HepG2 (cell line): Measurements from ENCODE around the gene PCBP2. TPM values are rescaled to one million over a fixed set of nuclear protein-coding genes. Genes with fewer than 3 reads are reported as not detected.

Source experiments
- HMG20A ChIP-seq: IDR thresholded peaks from 2 replicates; pipeline ENCODE4 v1.6.1; 2016; ENCODE audit warnings: borderline replicate concordance
- HOXA5 ChIP-seq: sonication (generic); formaldehyde crosslinking; IDR thresholded peaks from 2 replicates; pipeline ENCODE4 v1.4.0; 2020; ENCODE audit warnings: missing genetic modification reagents
- MEIS2 ChIP-seq: sonication (generic); formaldehyde crosslinking; IDR thresholded peaks from 2 replicates; pipeline ENCODE4 v1.9.0; 2021; ENCODE audit warnings: mild to moderate bottlenecking, missing genetic modification reagents
- NCOR1 ChIP-seq: fragments of 200-600 bp; sonication (generic); IDR thresholded peaks from 2 replicates; pipeline ENCODE4 v1.7.0; 2017; ENCODE audit warnings: antibody characterized with exemption, low read length, borderline replicate concordance
- NFAT5 ChIP-seq: sonication (generic); formaldehyde crosslinking; IDR thresholded peaks from 2 replicates; pipeline ENCODE4 v1.4.0; 2020; ENCODE audit warnings: missing genetic modification reagents
- SAFB2 ChIP-seq: sonication (generic); formaldehyde crosslinking; IDR thresholded peaks from 2 replicates; pipeline ENCODE4 v1.5.1; 2020; ENCODE audit warnings: missing genetic modification reagents, low read depth, mild to moderate bottlenecking, borderline replicate concordance
- ZBTB7A ChIP-seq: sonication (generic); formaldehyde crosslinking; IDR thresholded peaks from 2 replicates; pipeline ENCODE4 v1.8.0; 2022; ENCODE audit warnings: mild to moderate bottlenecking, missing genetic modification reagents
- ZNF281 ChIP-seq: sonication (generic); formaldehyde crosslinking; IDR thresholded peaks from 2 replicates; pipeline ENCODE4 v1.4.0; 2020; ENCODE audit warnings: missing genetic modification reagents, borderline replicate concordance
- ZNF335 ChIP-seq: sonication (generic); formaldehyde crosslinking; IDR thresholded peaks from 2 replicates; pipeline ENCODE4 v1.4.0; 2020; ENCODE audit warnings: missing genetic modification reagents
- ZNF556 ChIP-seq: sonication (generic); formaldehyde crosslinking; IDR thresholded peaks from 2 replicates; pipeline ENCODE4 v1.4.0; 2020; ENCODE audit warnings: mild to moderate bottlenecking, missing genetic modification reagents, borderline replicate concordance
- ZNF629 ChIP-seq: sonication (generic); formaldehyde crosslinking; conservative IDR thresholded peaks from 2 replicates; pipeline ENCODE4 v1.5.0; 2020; ENCODE audit warnings: missing genetic modification reagents
- ZSCAN12 ChIP-seq: sonication (generic); formaldehyde crosslinking; IDR thresholded peaks from 2 replicates; pipeline ENCODE4 v1.9.0; 2021; ENCODE audit warnings: mild to moderate bottlenecking, missing genetic modification reagents
- polyA plus RNA-seq, 8 experiments: library from polyadenylated mRNA; depleted of rRNA in 3 of 8; stranded (reverse) in 7 of 8; unstranded in 1 of 8; fragments of >200 nt; fragmentation: Illumina TruSeq in 4 of 8; extraction: Trizol in 4 of 8; gene quantifications; 2 replicates each; pipeline versions ENCODE4 v1.2.1 to v1.2.3, GENCODE V29; 2011 to 2016; ENCODE audit warnings: low read depth in 4 of 8, missing spikeins in 1 of 8, mixed read lengths in 1 of 8; ENCODE audit not compliant: insufficient read depth in 1 of 8
- total RNA-seq, 5 experiments: library from RNA; depleted of rRNA; stranded (reverse); fragments of >200 nt; fragmentation: Illumina TruSeq; extraction: Trizol; gene quantifications; 2 replicates each; pipeline ENCODE4 v1.2.3, GENCODE V29; 2016; ENCODE audit warnings: low read depth in 1 of 5
- TF ChIP-seq, protein P1 (sequence below): sonication (generic); formaldehyde crosslinking; IDR thresholded peaks from 2 replicates; pipeline ENCODE4; 2020; ENCODE audit warnings: missing genetic modification reagents, mild to moderate bottlenecking, borderline replicate concordance
- TF ChIP-seq, protein P2 (sequence below): sonication (generic); formaldehyde crosslinking; IDR thresholded peaks from 2 replicates; pipeline ENCODE4 v1.4.0; 2020; ENCODE audit warnings: missing genetic modification reagents, borderline replicate concordance

Gene PCBP2
- total and polyA plus RNA-seq, 2 of the 13 experiments (the other 11 are each of a cell fraction or from before 2014, with no cell fraction given) = 154 to 345 TPM

DNA sequence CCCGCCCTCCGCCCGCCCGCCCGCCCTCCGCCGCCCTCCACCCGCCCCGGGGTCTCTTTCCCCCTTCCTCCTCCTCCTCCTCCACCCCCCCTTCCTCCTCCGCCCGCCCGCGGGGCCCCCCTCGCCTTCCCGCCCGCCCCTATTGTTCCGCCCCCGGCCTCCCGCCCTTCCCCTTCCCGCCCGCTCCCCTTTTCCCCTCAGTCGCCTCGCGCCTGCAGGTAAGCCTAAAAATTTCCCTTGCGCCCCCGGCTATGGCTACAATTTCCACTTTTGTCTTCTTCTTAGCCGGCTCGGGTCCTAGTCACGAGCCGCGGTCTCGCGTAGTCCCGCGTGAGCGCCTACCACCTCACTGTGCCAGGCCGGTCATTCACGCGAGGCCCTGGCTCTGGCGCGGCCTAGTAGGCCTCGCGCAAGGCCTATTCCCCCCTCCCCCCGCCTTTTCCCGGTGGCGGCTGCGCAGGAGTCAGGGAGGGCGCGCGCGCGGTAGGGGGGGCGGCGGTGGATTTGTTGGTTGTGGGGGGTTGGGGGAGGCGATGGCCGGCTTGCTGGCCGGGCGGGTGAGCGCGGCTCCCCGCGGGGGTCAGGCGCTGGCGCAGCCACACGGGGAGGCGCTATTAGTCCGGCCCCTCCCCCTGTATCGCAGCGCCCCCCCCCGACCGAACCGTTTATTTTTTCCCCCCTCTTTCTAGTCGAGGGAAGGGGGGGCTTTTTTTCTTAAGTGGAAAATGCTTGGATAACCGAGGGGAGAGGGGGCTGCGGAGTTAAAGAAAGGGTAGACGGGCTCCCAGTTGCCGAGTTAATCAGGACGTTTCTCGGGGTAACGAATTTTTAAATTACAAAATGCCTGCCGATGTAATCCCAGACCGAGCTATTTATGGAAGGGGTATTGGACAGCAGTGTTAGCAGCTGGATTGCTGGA, 516 bp downstream of the PCBP2 start (continued):
- TF ChIP-seq ZNF281 (peak; percentile 90), ZNF629 (CRISPR knock-in tag) (peak; percentile 28; the same call in 1 of the 2 replicates), NFAT5 (CRISPR knock-in tag) (peak; percentile 81), SAFB2 (CRISPR knock-in tag) (0 out of 2 replicates have a peak, but pooled peaks have one; percentile 17), HMG20A (CRISPR knock-in tag) (no peak), ZNF556 (peak; percentile 8; the same call in 1 of the 2 replicates), ZBTB7A (CRISPR knock-in tag) (peak; percentile 76; the same call in 1 of the 2 replicates), ZSCAN12 (CRISPR knock-in tag) (no peak), NCOR1 (peak; percentile 12; the same call in 1 of the 2 replicates), MEIS2 (CRISPR knock-in tag) (peak; percentile 58), HOXA5 (CRISPR knock-in tag) (peak; percentile 29; the same call in 1 of the 2 replicates), ZNF335 (CRISPR knock-in tag) (no peak)
- TF ChIP-seq, protein P1, sequence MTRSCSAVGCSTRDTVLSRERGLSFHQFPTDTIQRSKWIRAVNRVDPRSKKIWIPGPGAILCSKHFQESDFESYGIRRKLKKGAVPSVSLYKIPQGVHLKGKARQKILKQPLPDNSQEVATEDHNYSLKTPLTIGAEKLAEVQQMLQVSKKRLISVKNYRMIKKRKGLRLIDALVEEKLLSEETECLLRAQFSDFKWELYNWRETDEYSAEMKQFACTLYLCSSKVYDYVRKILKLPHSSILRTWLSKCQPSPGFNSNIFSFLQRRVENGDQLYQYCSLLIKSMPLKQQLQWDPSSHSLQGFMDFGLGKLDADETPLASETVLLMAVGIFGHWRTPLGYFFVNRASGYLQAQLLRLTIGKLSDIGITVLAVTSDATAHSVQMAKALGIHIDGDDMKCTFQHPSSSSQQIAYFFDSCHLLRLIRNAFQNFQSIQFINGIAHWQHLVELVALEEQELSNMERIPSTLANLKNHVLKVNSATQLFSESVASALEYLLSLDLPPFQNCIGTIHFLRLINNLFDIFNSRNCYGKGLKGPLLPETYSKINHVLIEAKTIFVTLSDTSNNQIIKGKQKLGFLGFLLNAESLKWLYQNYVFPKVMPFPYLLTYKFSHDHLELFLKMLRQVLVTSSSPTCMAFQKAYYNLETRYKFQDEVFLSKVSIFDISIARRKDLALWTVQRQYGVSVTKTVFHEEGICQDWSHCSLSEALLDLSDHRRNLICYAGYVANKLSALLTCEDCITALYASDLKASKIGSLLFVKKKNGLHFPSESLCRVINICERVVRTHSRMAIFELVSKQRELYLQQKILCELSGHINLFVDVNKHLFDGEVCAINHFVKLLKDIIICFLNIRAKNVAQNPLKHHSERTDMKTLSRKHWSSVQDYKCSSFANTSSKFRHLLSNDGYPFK (CRISPR knock-in tag) = no peak; the same call in 1 of the 2 replicates
- TF ChIP-seq, protein P2, sequence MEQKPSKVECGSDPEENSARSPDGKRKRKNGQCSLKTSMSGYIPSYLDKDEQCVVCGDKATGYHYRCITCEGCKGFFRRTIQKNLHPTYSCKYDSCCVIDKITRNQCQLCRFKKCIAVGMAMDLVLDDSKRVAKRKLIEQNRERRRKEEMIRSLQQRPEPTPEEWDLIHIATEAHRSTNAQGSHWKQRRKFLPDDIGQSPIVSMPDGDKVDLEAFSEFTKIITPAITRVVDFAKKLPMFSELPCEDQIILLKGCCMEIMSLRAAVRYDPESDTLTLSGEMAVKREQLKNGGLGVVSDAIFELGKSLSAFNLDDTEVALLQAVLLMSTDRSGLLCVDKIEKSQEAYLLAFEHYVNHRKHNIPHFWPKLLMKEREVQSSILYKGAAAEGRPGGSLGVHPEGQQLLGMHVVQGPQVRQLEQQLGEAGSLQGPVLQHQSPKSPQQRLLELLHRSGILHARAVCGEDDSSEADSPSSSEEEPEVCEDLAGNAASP (CRISPR knock-in tag) = peak; percentile 36; the same call in 1 of the 2 replicates
